ENCODE results near the gene ABCF2.

The ABCF2 gene

GRCh38 chr7:151260471-151260870 is 33.5 kb upstream of the ABCF2 start:
- DNase-seq (ENCODE audit: extremely low read depth, low read depth) = no peak
- TF ChIP-seq CTCF (IDR thresholded peaks at IDR 0.05; ENCODE audit: low read depth, low read length) = no peak

- no peak for TF ChIP-seq CTCF (IDR thresholded peaks at IDR 0.05; ENCODE audit: low read depth, low read length)
- DNase-seq (ENCODE audit: extremely low read depth, low read depth) = no peak
Observed at GRCh38 chr7:151257990-151258389, 31.0 kb upstream of the ABCF2 start.

GRCh38 chr7:151256410-151257045 is 29.5 kb upstream of the ABCF2 start:
- no peak for DNase-seq (ENCODE audit: extremely low read depth, low read depth)
- no peak for TF ChIP-seq CTCF (IDR thresholded peaks at IDR 0.05; ENCODE audit: low read depth, low read length)

- no peak for TF ChIP-seq CTCF (IDR thresholded peaks at IDR 0.05; ENCODE audit: low read depth, low read length)
- no peak for DNase-seq (ENCODE audit: extremely low read depth, low read depth)
Observed at GRCh38 chr7:151255390-151255789, 28.4 kb upstream of the ABCF2 start.

- TF ChIP-seq CTCF (IDR thresholded peaks at IDR 0.05; ENCODE audit: low read depth, low read length) = no peak
- DNase-seq (ENCODE audit: extremely low read depth, low read depth) = no peak
Observed at GRCh38 chr7:151254851-151255250, 27.8 kb upstream of the ABCF2 start.

GRCh38 chr7:151254316-151254715 is 27.3 kb upstream of the ABCF2 start:
- no peak for DNase-seq (ENCODE audit: extremely low read depth, low read depth)
- no peak for TF ChIP-seq CTCF (IDR thresholded peaks at IDR 0.05; ENCODE audit: low read depth, low read length)

- TF ChIP-seq CTCF (IDR thresholded peaks at IDR 0.05; ENCODE audit: low read depth, low read length) = no peak
- no peak for DNase-seq (ENCODE audit: extremely low read depth, low read depth)
Observed at GRCh38 chr7:151252961-151253711, 26.1 kb upstream of the ABCF2 start.

Data from AG09319 (cell line).